Activated gamma-delta T cell treated with anti-CD3 and anti-CD28 coated beads, Interleukin-2, amount 50 U/mL, for 16 hours (primary cell): ENCODE measurements around the gene CCDC159.
"Not testable (repeated sequence)": the region's sequence is repeated elsewhere in the genome, so short reads cannot be mapped to it uniquely, and the experiment has no call there.

Source experiments
- DNase-seq: peaks from one replicate; pipeline ENCODE4 v3.0.0-alpha.2; 2020; ENCODE audit warnings: low read depth

Gene CCDC159

GRCh38 chr19:11338121-11338520, 8.2 kb upstream of the CCDC159 start:
- DNase-seq, result no peak

- no peak for DNase-seq
Measured at GRCh38 chr19:11338569-11339253, 7.6 kb upstream of the CCDC159 start.

GRCh38 chr19:11339254-11340098, 6.8 kb upstream of the CCDC159 start, which contains the start of gene RAB3D:
RAB3D (minus strand) TSS chr19:11339657; CDS start chr19:11337399, 2,258 bp downstream.
- peak; percentile 58 for DNase-seq

- not testable (repeated sequence) for DNase-seq
Measured at GRCh38 chr19:11340099-11340467, 6.2 kb upstream of the CCDC159 start.

GRCh38 chr19:11342429-11342828, 3.9 kb upstream of the CCDC159 start:
- no peak for DNase-seq

GRCh38 chr19:11345122-11345803, 1.1 kb upstream of the CCDC159 start:
- DNase-seq, result no peak

GRCh38 chr19:11347546-11348039, 1.3 kb downstream of the CCDC159 start:
- DNase-seq, result no peak

- no peak for DNase-seq
Measured at GRCh38 chr19:11349171-11349570, 2.9 kb downstream of the CCDC159 start.

GRCh38 chr19:11354102-11354501, 7.8 kb downstream of the CCDC159 start:
- DNase-seq, result not testable (repeated sequence)

- peak; percentile 66 for DNase-seq
Measured at GRCh38 chr19:11355160-11356073, 9.1 kb downstream of the CCDC159 start, which contains the start of gene PLPPR2. PLPPR2 (plus strand) TSS chr19:11355432; CDS start chr19:11357674, 2,242 bp downstream.

GRCh38 chr19:11356074-11356397, 9.7 kb downstream of the CCDC159 start:
- DNase-seq, result no peak

- no peak for DNase-seq
Measured at GRCh38 chr19:11356676-11357550, 10.6 kb downstream of the CCDC159 start.

GRCh38 chr19:11359421-11359820, 13.1 kb downstream of the CCDC159 start:
- no peak for DNase-seq

- no peak for DNase-seq
Measured at GRCh38 chr19:11361037-11361770, 14.9 kb downstream of the CCDC159 start.

- DNase-seq, result no peak
Measured at GRCh38 chr19:11361771-11362731, 15.7 kb downstream of the CCDC159 start.

- DNase-seq, result no peak
Measured at GRCh38 chr19:11363881-11364280, 17.6 kb downstream of the CCDC159 start.

- DNase-seq, result no peak
Measured at GRCh38 chr19:11364296-11364904, 18.1 kb downstream of the CCDC159 start.

- no peak for DNase-seq
Measured at GRCh38 chr19:11364935-11365334, 18.6 kb downstream of the CCDC159 start.
